Measurements from ENCODE around the gene PIK3R4.

The PIK3R4 gene

GRCh38 chr3:130658678-130659077 lies 88.0 kb downstream of the PIK3R4 start:
- TF ChIP-seq CTCF (IDR thresholded peaks at IDR 0.05; ENCODE audit: low read depth, low read length), result no peak
- DNase-seq (ENCODE audit: low read depth, low spot score), result peak; percentile 83
- in situ Hi-C loops (cut with HindIII; ENCODE audit: low sequenced_read_pairs), result no loop called here
- H3K4me3 ChIP-seq (ENCODE audit: low read depth, low read length), result no peak overlapping the region

GRCh38 chr3:130656627-130657026 lies 90.0 kb downstream of the PIK3R4 start:
- in situ Hi-C loops (cut with HindIII; ENCODE audit: low sequenced_read_pairs), result no loop called here
- no peak overlapping the region for H3K4me3 ChIP-seq (ENCODE audit: low read depth, low read length)
- DNase-seq (ENCODE audit: low read depth, low spot score), result no peak
- TF ChIP-seq CTCF (IDR thresholded peaks at IDR 0.05; ENCODE audit: low read depth, low read length), result no peak

GRCh38 chr3:130654921-130655320 lies 91.7 kb downstream of the PIK3R4 start:
- in situ Hi-C loops (cut with HindIII; ENCODE audit: low sequenced_read_pairs), result no loop called here

GRCh38 chr3:130654091-130654490 lies 92.5 kb downstream of the PIK3R4 start:
- DNase-seq (ENCODE audit: low read depth, low spot score), result no peak
- in situ Hi-C loops (cut with HindIII; ENCODE audit: low sequenced_read_pairs), result no loop called here
- no peak overlapping the region for H3K4me3 ChIP-seq (ENCODE audit: low read depth, low read length)
- no peak for TF ChIP-seq CTCF (IDR thresholded peaks at IDR 0.05; ENCODE audit: low read depth, low read length)

More at GRCh38 chr3:130654921-130655320, 91.7 kb downstream of the PIK3R4 start:
- no peak for TF ChIP-seq CTCF (IDR thresholded peaks at IDR 0.05; ENCODE audit: low read depth, low read length)
- no peak for DNase-seq (ENCODE audit: low read depth, low spot score)
- no peak overlapping the region for H3K4me3 ChIP-seq (ENCODE audit: low read depth, low read length)

- in situ Hi-C loops (cut with HindIII; ENCODE audit: low sequenced_read_pairs), result no loop called here
- no peak overlapping the region for H3K4me3 ChIP-seq (ENCODE audit: low read depth, low read length)
- no peak for TF ChIP-seq CTCF (IDR thresholded peaks at IDR 0.05; ENCODE audit: low read depth, low read length)
- no peak for DNase-seq (ENCODE audit: low read depth, low spot score)
Observed at GRCh38 chr3:130649061-130649654, 97.5 kb downstream of the PIK3R4 start.

GRCh38 chr3:130648293-130648692 lies 98.3 kb downstream of the PIK3R4 start:
- in situ Hi-C loops (cut with HindIII; ENCODE audit: low sequenced_read_pairs), result no loop called here
- no peak for DNase-seq (ENCODE audit: low read depth, low spot score)
- no peak overlapping the region for H3K4me3 ChIP-seq (ENCODE audit: low read depth, low read length)
- no peak for TF ChIP-seq CTCF (IDR thresholded peaks at IDR 0.05; ENCODE audit: low read depth, low read length)
